Lower lobe of right lung (tissue), 2 donors: ENCODE results near the gene SLC4A4. TPM values are rescaled to one million over a fixed set of nuclear protein-coding genes. Genes with fewer than 3 reads are reported as not detected.

Source experiments
- ATAC-seq, 2 donors: fragments of 200-7000 bp; cut with Tn5 transposase; one replicate each; pipeline ENCODE4 v1.9.1; 2020 to 2022; ENCODE audit warnings: mild to moderate bottlenecking in 2 of 2, moderate library complexity in 2 of 2
- DNase-seq: peaks from one replicate; pipeline ENCODE4 v3.0.0-alpha.2; 2020
- H3K27ac ChIP-seq: fragments of 200-600 bp; one replicate; pipeline ENCODE4 v1.8.0; 2022
- H3K27me3 ChIP-seq: fragments of 200-600 bp; one replicate; pipeline ENCODE4 v1.8.0; 2022; ENCODE audit warnings: low read depth
- H3K36me3 ChIP-seq: fragments of 200-600 bp; one replicate; pipeline ENCODE4 v1.8.0; 2022; ENCODE audit warnings: mild to moderate bottlenecking
- H3K4me1 ChIP-seq: fragments of 200-600 bp; one replicate; pipeline ENCODE4 v1.8.0; 2022
- H3K4me3 ChIP-seq: fragments of 200-600 bp; one replicate; pipeline ENCODE4 v1.8.0; 2022; ENCODE audit warnings: mild to moderate bottlenecking
- H3K9me3 ChIP-seq: fragments of 200-600 bp; one replicate; pipeline ENCODE4 v1.8.0; 2022
- CTCF ChIP-seq: fragments of 200-600 bp; IDR thresholded peaks from one replicate; pipeline ENCODE4 v1.8.0; 2022; ENCODE audit warnings: antibody characterized with exemption, mild to moderate bottlenecking
- intact Hi-C: fragments of 100-400 bp; cut with DNase I; formaldehyde crosslinking; loops from one replicate; pipeline ENCODE4 v1.11.0; 2022
- total RNA-seq: library from RNA; stranded (reverse); fragmentation: NEBNext Ultra II Directional; extraction: Animal tissue kit (Norgen Biotek cat#: 25700); gene quantifications from one replicate; pipeline ENCODE4 v1.2.1, GENCODE V29; 2021
- donor health status: DM: no; HTN: yes; CAD: no; lungs with severe emphysema.

The SLC4A4 gene
- total RNA-seq, 1 donor from 2014 or later: 18.8 TPM

GRCh38 chr4:71444395-71444794 lies 105.6 kb downstream of the SLC4A4 start:
- H3K4me3 ChIP-seq: no peak overlapping the region
- intact Hi-C loops: no loop called here
- ATAC-seq (no peak), DNase-seq (no peak)
- no peak overlapping the region for H3K27ac ChIP-seq
- no peak for TF ChIP-seq CTCF
- H3K9me3 ChIP-seq: no peaks in the 10 kb centered on the region
- H3K27me3 ChIP-seq: no peaks in the 10 kb centered on the region
- no peaks in the 10 kb centered on the region for H3K36me3 ChIP-seq
- H3K4me1 ChIP-seq: no peaks in the 10 kb centered on the region

GRCh38 chr4:71445811-71446210 lies 107.0 kb downstream of the SLC4A4 start:
- ATAC-seq: peak; percentile 66 to 89
- H3K9me3 ChIP-seq: no peaks in the 10 kb centered on the region

GRCh38 chr4:71446479-71447081 lies 107.8 kb downstream of the SLC4A4 start:
- no peak for TF ChIP-seq CTCF
- H3K36me3 ChIP-seq: no peaks in the 10 kb centered on the region
- DNase-seq (no peak), ATAC-seq (no peak)
- intact Hi-C loops: no loop called here
- no peak overlapping the region for H3K4me3 ChIP-seq
- H3K4me1 ChIP-seq: no peaks in the 10 kb centered on the region
- no peak overlapping the region for H3K27ac ChIP-seq
- H3K9me3 ChIP-seq: no peaks in the 10 kb centered on the region
- no peaks in the 10 kb centered on the region for H3K27me3 ChIP-seq

More at GRCh38 chr4:71445811-71446210, 107.0 kb downstream of the SLC4A4 start:
- Histone ChIP-seq H3K27ac (no peak overlapping the region), H3K4me1 (no peaks in the 10 kb centered on the region), H3K27me3 (no peaks in the 10 kb centered on the region), H3K4me3 (no peak overlapping the region), H3K36me3 (no peaks in the 10 kb centered on the region)
- intact Hi-C loops: no loop called here
- no peak for DNase-seq
- TF ChIP-seq CTCF: no peak

- H3K4me1 ChIP-seq: no peaks in the 10 kb centered on the region
- DNase-seq: no peak
- no peak overlapping the region for H3K27ac ChIP-seq
- no peak for TF ChIP-seq CTCF
- H3K9me3 ChIP-seq: no peaks in the 10 kb centered on the region
- intact Hi-C loops: no loop called here
- ATAC-seq: no peak
- H3K27me3 ChIP-seq: no peaks in the 10 kb centered on the region
- H3K36me3 ChIP-seq: no peaks in the 10 kb centered on the region
- H3K4me3 ChIP-seq: no peak overlapping the region
Observed at GRCh38 chr4:71449040-71449439, 110.2 kb downstream of the SLC4A4 start.

- Histone ChIP-seq H3K4me1 (no peaks in the 10 kb centered on the region), H3K36me3 (no peaks in the 10 kb centered on the region), H3K27ac (no peak overlapping the region), H3K27me3 (no peaks in the 10 kb centered on the region), H3K9me3 (no peaks in the 10 kb centered on the region), H3K4me3 (no peak overlapping the region)
- DNase-seq (no peak), ATAC-seq (no peak)
- intact Hi-C loops: no loop called here
- no peak for TF ChIP-seq CTCF
Observed at GRCh38 chr4:71449878-71450277, 111.1 kb downstream of the SLC4A4 start.
